Measurements from ENCODE around the gene PRRC1.
"Not testable (repeated sequence)": the region's sequence is repeated elsewhere in the genome, so short reads cannot be mapped to it uniquely, and the experiment has no call there.

The PRRC1 gene

DNA sequence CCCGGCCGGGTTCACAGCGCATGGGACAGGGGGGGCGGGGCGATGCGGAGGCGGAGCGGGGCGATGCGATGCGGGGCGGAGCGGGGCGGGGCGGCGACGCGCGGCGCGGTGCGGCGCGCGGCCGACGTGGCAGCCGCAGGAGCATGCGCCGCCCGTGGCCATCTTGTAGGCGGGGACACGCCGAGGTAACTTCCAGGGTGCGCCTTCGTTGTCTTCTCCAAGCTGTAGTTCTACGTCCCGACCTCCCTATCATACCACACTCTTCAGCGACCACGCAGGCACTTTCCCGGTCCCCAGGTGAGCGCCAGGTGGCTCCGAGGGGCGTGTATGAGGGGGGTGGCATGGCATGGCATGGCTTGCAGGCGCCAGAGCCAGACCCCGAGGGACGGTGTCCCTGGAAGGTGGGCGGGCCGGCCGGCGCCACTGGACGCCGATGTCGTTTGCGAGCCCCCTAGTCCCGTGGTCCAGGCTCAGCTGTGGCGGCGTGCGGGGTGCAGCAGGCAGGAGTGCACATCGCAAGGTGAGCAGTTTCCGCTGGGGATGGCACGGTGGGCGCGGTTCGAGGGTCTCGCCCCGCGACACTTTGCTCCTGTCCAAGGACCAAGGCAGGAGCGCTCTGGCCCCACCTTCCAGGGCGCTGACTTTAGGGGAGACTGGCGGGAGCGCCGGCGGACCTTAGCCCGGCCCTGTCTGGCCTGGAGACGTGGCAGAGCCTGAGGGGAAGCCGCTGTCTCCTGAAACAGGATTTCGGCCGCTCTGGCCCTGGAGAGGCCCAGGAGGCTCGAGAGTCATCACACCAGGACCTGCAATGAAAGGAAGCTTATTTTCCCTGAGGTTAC is at the start of gene PRRC1:
TSS of gene PRRC1 (plus strand) at position 161 of the 839 bp plus-strand sequence. CDS start 5,840 bp downstream, outside the sequence.
- peak in 55 of 56 donors; percentile 26 to 85 (median 70) for DNase-seq

DNA sequence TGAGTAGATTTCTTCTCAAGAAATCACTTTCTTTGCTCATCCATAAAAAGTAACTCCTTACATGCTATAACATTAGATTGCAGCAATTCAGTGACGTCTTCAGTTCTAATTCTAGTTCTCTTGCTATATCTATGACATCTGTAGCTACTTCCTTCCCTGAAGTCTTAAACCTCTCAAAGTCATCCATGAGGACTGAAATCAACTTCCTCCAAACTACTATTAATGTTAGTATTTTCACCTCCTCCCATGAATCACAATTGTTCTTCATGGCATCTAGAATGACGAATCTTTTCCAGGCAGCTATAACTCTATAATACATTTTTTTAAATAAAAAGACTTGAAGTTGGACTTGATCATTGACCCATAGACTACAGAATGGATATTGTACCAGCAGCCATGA is 46.2 kb upstream of the PRRC1 start:
- DNase-seq: no peak

DNA sequence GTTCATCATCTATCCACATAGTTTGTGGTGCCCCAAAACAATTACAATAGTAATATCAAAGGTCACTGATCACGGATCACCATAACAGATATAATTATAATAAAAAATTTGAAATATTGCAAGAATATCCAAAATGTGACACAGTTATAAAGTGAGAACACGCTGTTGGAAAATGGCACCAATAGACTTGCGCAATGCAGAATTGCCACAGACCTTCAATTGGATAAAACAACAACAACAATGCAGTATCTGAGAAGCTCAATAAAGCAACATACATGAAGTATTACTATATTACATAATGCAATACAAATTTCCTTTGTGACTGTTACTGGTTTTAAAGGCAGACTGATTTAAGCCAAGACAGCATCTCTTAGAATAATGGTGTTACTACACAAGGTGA is 44.7 kb upstream of the PRRC1 start:
- DNase-seq: no peak

DNA sequence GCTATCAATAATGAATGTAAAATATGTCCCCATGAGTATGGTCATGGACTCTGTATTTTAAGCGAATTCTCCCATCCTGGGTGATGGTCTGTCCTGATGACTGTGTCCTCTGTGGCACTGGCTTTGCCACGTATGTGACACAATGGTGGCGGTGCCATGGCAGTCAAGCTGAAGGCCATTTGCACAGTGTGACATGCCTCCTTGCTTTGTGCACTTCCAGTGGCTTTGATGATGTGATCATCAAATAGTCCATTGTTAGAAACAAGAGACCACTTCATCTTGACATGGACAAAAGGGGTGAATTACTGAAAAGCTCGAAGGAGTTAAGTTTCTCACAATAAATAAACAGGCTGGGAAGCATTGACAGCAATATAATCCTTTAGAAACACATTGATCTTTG is 31.0 kb upstream of the PRRC1 start:
- DNase-seq: peak in 22 of 56 donors; percentile 0 to 34 (median 6)

DNA sequence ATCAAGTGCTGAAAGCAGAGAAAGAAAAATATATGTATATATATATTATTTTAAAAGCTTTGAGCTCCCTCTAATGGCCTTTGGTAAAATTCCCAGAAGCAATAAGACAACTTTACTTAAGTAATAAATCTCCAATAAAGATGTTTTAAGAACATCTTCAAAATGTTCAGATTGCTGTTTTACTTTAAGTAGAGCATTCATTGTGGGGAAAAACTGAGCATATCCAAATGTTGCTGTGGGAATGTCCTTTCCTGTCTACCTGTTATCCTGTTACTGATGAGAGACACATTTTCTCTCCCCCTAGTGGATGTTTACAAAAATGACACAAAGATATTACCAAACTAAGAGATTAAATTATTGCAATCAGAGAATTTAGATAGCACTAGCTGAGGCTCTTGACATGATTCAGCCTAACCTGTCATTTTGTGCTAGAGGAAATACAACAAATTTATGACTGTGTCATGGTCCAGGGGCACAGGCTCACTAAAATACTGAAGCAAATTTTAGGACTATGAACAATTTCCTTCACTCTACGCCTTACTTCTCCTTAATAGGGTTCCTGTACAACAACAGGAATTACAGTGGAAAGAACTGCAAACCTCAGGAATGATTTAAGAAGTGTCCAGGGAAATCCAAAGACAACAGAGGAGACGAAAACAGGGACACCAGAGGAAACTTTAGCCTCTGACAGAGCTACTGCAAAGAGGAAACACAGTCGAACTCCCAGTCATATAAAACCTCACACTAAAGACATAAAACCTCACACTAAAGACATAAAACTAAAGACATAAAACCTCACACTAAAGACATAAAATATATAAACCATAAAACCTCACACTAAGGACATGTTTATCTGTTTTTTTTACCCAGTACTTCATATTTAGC is 24.3 kb upstream of the PRRC1 start:
- DNase-seq: no peak

DNA sequence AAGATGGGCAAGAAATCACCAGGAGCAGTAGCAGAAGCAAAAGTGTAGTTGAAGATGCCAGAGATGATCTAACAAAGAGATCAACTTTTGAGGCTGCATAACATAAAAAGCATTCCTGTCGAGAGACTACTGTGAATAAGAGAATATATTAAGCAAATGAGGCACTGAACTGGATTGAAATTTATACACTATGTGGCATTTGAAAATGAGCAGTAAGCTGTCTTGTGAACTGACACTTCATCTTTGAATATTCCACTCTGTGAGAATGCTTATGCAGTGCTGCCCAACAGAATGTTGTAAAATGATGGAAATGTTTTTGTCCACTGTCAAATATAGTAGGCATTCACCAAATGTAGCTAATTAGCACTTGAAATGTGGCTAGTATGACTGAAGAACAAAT is 18.9 kb upstream of the PRRC1 start:
- no peak for DNase-seq

DNA sequence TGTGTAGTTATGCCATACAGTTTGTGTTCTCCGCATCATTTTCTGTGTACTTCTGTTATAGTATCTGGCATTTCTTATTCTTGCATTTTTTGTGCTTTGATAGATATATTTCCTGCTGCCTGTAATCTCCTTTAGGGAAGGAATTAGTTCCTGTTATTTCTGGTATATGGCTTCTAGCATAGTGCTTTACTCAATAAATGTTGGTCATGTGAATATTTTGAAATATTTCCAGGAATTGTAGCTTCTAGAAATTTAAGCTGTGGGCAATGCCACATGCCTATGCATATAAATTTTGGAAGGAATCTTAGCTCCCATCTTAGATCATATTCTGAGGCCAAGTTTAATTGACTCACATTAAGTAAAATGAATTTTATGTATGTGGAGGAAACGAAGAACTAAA is 11.5 kb upstream of the PRRC1 start:
- no peak for DNase-seq

DNA sequence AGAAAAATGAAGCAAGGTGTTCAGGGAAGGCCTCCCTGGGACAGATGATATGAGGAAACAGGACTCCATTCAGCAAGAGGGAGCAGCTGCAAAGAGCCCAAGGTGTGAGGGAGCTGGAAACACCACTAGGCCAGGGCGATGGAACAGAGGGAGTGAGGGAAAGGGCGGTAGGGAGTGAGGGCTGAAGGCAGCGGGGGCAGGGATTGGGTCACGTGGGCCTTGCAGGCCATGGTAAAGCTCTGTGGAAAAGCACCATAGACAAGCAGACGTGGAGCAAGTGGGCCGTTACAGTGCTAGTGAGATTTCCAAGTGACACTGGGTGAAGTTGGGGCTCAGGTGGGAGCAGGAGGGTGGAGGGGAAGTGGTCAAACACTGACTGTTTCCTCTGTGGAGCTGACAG is 10.8 kb upstream of the PRRC1 start:
- no peak for DNase-seq

DNA sequence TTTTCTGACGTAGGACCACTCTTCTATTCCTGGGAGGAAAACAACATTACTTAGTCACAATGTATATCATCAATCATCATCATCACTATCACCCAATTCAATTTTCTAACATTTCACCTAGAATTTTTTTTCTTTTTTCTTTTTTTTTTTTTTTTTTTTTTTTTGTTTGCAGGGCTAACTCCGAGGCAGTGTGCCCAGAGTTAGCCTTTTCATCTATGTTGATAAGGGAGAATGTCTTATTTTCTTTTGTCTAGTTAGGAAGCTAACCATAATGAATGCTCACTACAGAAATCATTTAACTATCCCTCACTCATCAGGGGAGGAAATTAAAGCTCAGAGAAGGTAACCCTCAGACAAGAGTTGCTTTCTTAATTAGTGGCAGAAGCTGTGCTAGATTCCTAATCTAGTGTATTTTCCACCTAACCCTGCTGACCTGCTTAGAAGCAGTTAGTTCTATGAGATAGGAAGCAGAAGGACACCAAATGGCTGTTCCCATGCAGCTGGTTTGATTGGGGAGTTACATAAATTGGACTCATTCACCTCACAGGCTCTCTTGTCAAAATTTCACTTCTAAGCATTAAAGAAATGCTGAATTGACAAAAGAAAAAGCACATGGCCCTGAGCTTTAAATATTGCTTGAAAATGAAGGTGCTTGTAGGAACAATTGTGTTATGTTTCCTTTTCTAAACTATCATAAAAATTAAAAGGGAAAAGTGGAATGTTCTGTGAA is 8.6 kb upstream of the PRRC1 start:
- DNase-seq: no peak

DNA sequence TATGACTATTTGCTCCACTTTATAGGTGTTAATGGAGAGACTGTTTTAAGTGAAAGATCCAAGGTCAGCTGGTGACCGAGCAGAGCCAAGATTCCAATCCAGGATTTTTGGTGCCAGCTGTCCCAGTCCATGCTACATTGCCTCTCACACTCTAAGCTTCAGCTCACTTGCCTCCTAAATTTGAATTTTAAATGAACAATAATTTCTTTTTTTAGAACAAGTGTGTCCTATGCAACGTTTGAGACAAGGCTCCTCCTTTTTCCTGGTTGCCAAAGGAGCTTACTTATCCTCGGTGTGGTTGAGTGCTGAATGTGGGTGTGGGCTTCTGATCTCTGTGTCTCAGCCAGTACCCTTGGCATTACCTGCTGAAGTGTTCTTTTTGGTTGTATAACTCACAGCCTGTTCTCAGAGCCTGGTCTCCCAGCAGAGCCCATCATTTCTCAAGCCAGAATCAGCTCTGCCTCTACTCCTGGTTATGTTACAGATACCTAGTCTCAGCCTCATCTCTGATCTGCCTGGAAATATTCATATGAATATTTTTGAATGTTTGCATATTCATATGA is 4.0 kb upstream of the PRRC1 start:
- DNase-seq: no peak

DNA sequence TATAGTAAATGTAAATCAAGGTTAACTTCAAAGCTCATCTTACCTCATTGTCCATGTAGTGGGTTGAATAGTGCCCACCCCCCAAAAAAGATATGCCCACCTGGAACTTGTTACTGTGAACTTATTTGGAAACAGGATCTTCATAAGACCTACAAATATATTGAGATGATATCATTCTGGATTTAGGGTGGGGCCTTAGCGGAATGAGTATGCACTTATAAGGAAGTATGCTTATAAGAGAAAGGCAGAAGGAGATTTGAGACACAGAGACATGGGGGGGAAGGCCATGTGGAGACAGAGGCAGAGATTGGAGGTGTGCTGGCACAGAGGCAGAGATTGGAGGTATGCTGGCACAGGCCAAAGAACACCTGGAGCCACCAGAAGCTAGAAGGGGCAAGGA is 2.6 kb upstream of the PRRC1 start:
- no peak for DNase-seq

DNA sequence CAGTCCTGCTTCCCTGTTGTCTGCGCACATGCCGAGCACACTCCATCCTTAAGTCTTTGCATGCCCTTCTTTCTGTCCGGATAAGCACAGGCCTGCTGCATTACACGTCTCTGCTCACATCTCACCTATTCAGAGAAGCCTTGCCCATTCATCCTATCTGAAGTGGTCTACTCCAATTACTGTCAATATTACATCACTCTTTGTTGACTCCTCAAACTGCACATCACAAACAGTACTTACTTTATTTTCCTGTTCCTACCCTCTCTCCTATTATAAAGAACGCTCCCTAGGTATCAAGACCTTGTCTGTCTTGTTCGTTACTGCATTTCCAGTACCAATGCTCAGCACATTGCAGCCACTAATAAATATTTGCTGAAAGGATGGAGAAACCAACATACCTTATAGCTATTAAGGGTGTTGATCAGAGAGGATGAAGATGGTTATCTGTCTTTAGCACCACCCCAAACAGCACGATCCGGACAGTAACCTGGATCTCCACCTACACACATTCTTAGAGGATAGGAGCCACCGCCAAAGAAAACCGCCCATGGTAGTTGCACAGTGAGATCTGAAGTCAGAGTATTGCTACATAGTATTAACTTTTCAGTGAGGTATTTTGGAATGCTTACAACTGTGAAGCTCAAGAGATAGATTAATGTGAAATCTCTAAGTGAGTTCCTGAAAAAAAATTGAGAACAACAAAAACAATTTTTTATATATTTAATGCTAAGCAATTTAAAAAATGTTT is 1.6 kb upstream of the PRRC1 start:
- no peak for DNase-seq

DNA sequence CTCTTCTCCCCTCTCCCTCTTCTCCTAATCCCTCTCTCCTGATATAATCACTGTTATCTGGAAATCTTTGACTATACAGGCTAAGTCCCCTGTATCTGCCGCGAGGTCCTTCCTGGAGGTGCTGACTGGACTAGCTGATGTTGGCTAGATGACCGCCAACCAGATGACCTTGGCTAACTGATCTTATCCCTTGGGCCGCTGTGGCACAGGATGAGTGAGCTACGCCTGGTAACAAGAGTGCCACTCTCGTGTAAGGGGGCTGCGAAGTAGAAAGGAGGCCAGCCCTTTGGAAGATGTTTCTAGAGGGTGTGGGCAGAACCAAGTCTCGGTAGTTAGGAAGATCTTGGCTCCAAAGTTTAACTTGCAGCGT is 345 bp upstream of the PRRC1 start:
- peak in 4 of 56 donors; percentile 32 to 69 (median 62) for DNase-seq

DNA sequence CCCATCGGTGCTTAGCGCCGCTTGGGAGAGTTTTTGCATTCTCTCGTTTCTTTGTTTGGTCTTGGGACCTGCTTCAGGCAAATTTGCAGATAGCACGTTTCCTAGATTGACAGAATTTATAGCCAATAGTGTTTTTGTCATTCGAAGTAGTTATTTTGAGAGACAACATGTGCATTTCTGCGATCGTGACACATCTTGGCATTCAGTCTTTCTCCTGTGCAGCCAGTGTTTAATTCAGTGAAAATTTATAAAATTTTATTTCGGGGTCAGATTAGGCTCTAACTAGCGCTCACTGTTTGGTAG is 830 bp downstream of the PRRC1 start:
- DNase-seq: no peak

DNA sequence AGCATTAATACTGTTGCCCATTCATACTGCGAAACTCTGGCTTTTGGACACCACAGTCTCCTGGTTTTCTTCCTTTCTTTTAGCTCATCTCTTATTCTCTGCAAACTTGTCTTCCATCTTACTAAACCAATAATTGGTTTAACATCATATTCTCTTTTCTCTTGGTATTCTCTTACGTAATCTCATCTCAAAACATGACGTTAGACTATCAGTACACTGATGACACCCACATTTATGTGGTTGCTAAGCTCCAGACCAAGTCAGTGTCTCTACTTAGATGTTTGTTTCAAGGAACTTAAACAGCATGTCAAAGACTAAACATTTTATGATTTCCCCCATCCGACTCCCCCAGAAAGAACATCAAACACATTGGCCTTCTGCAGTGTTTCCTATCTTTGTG is 2.1 kb downstream of the PRRC1 start:
- no peak for DNase-seq

DNA sequence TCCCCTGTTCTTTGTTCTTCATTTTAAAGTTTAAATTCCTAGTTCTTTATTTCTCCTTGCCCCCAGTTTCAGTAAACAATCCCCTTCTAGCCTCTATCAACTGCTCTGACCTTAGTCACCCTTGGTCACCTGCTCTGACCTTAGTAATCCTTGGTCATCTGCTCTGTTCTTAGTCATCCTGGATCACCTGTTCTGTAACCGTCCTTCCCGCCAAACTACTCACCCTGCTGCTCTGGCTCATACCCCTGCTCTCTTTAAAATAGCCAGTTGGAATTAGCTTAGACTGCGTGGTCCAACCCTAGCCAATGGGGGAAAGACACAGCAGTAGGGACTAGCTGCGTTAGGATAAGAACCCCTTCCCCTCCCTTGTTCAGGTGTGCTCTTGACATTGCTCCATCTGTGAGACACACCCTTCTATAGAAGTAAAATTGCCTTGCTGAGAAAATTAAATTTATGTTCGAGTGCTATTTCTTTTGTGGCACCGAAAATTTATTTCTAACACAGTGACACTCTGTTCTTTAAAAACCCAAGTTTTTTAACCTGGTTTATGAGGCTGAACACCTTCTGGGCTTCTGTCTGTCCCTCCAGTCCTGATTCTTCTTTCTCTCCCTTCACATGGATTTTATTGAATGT is 3.8 kb downstream of the PRRC1 start:
- no peak for DNase-seq

DNA sequence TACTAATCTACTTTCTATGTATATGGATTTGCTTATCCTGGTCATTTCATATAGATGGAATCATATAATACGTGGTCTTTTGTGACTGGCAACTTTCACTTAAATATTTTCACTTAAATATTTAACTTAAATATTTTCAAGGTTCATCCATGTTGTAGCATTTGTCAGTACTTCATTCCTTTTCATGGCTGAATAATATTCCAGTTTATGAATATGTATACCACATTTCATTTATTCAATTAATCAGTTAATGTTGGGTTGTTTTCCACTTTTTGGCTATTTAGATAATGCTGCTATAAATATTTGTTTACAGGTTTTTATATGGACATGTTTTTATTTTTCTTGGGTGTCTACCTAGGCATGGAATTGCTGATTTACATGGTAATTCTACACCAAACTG is 7.7 kb downstream of the PRRC1 start:
- DNase-seq: no peak

DNA sequence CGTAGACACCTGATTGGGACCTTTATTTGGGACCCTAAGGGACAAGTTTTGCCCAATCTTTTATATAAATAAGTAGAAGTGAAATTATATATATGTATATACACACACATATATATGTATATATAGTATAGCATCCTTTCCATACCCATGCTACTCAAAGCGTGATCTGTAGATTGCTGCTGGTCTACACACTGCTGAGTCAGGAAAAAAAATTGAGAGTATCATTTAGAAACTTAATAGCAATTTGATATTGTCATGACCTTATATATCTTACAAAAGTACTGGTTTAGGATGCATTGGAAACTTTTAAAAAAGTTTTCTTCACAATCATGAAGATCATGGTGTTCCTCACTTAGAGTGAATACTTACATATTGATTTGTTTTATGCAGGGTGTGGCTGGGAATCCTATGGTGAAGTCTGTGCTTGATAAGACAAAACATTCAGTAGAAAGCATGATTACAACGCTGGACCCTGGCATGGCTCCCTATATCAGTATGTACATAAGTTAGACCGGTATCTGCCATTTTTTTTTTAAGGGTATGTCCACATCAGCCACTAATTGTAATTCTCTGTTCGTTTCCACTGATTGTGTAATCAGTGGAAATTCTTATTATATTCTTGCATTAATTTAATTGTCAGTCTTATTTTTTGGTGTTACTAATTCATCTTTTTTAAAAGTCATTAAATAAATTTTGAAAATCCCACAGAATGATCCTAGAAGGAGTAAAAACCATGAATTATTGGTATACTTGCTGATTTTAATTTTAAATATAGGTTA is 12.7 kb downstream of the PRRC1 start:
- DNase-seq: no peak

DNA sequence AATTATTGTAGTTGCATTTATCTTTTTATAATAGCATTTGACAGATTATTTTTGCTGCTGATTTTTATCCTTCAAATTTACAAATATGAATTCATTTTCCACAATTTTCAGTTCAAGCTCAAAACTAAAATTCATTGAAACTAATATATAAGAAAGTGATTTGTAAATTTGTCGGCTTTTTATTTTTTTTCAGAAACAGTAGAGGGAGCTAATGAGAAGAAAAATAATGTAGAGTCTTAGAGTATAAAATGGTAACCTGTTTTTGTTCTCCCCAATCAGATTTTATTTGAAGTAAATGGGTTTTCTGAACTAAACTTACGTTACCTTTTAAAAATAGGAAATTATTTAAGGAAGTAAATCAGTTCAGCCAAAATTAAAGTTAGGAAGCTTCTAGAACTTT is 19.2 kb downstream of the PRRC1 start:
- DNase-seq: no peak

DNA sequence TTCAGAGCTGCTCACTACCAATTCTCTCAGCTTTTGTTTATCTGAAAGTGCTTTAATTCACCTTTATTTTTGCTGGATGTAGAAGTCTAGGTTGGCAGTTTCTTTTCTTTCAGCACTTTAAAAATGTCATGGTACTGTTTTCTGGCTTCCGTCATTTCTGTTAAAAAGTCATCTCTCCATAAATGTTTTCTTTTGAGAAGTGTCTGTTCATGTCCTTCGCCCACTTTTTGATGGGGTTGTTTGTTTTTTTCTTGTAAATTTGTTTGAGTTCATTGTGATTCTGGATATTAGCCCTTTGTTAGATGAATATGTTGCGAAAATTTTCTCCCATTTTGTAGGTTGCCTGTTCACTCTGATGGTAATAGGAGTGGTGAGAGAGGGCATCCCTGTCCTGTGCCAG is 23.1 kb downstream of the PRRC1 start:
- not testable (repeated sequence) for DNase-seq

Measured in nucleus accumbens (tissue), 56 donors.